ENCODE measurements around the gene PITHD1.

DNA sequence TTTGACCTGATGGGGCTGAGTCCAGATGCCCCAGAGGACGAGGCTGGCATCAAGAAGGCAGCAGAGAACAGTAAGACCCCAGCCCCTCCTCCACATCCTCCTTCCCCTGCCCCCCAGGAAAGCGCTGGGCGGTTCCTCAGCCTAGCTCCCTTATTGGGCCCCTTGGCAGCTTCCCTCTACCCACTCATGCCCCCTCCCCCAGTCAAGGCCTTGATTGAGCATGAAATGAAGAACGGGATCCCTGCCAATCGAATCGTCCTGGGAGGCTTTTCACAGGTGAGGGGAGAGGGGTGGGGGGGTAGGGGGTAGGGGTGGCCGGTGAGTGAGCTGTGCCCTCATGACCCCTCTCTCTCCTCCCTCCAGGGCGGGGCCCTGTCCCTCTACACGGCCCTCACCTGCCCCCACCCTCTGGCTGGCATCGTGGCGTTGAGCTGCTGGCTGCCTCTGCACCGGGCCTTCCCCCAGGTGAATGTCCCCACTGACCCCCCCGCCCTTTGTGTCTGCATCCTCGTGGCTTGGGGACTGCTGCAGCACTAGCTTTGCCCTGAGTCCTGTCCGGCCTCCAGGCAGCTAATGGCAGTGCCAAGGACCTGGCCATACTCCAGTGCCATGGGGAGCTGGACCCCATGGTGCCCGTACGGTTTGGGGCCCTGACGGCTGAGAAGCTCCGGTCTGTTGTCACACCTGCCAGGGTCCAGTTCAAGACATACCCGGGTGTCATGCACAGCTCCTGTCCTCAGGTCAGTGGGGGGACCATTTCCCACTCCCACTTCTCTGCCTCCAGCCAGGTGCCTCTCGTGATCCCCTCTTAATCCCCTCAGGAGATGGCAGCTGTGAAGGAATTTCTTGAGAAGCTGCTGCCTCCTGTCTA lies 15.9 kb downstream of the PITHD1 start:
- TF ChIP-seq CTCF (IDR thresholded peaks at IDR 0.05) (no peak), POLR2A (IDR thresholded peaks at IDR 0.05; ENCODE audit: low read depth) (no peak), EP300 (IDR thresholded peaks at IDR 0.05) (no peak), POLR2AphosphoS5 (IDR thresholded peaks at IDR 0.05) (no peak)

Data from esophagus muscularis mucosa (tissue), 4 donors.